HFFc6 (cell line): ENCODE measurements around the gene C19orf25. TPM values are rescaled to one million over a fixed set of nuclear protein-coding genes. Genes with fewer than 3 reads are reported as not detected.

ENCODE experiments used
- DNase-seq: peaks from one replicate; pipeline ENCODE4 v3.0.0-alpha.2; 2018
- H3K27ac Mint-ChIP-seq: 2 replicates; pipeline ENCODE4 v1.8.0; 2020; ENCODE audit warnings: mild to moderate bottlenecking, mixed read lengths
- H3K27me3 Mint-ChIP-seq: 2 replicates; pipeline ENCODE4 v1.8.0; 2021; ENCODE audit warnings: mild to moderate bottlenecking, moderate library complexity, mixed read lengths; ENCODE audit not compliant: insufficient read depth
- H3K36me3 Mint-ChIP-seq: 2 replicates; pipeline ENCODE4 v1.8.0; 2021; ENCODE audit warnings: low read depth, mixed read lengths
- H3K4me1 Mint-ChIP-seq: 2 replicates; pipeline ENCODE4 v1.8.0; 2020; ENCODE audit warnings: low read depth, mixed read lengths
- H3K4me3 Mint-ChIP-seq: 2 replicates; pipeline ENCODE4 v1.8.0; 2020; ENCODE audit warnings: mild to moderate bottlenecking, moderate library complexity, mixed read lengths
- H3K9me3 Mint-ChIP-seq: 2 replicates; pipeline ENCODE4 v1.8.0; 2020; ENCODE audit warnings: mild to moderate bottlenecking, mixed read lengths
- total RNA-seq, 6 experiments: library from RNA; stranded (reverse); fragmentation: NEBNext Ultra II Directional; extraction: Animal tissue kit (Norgen Biotek cat#: 25700); gene quantifications; 2 replicates in 1 of 6; 3 replicates in 5 of 6; pipeline ENCODE4 v1.2.3, GENCODE V29; 2021
- TF ChIP-seq, protein P1 (sequence below): fragments of 200-600 bp; sonication (generic); IDR thresholded peaks from 2 replicates; pipeline ENCODE4 v1.5.0; 2021; ENCODE audit warnings: antibody characterized with exemption, mild to moderate bottlenecking

Gene C19orf25
- total RNA-seq, 6 experiments from 2014 or later = 26.7 to 34.8 (median 29.6) TPM

GRCh38 chr19:1514295-1514661, 35.3 kb upstream of the C19orf25 start:
- H3K4me1 Mint-ChIP-seq = no peaks in the 10 kb centered on the region
- peaks cover 2% of the 10 kb centered on the region for H3K27me3 Mint-ChIP-seq
- no peaks in the 10 kb centered on the region for H3K36me3 Mint-ChIP-seq
- H3K4me3 Mint-ChIP-seq = 0 out of 2 replicates have a peak overlapping the region, but pooled peaks have one; percentile 20
- H3K9me3 Mint-ChIP-seq = no peaks in the 10 kb centered on the region
- TF ChIP-seq, protein P1, sequence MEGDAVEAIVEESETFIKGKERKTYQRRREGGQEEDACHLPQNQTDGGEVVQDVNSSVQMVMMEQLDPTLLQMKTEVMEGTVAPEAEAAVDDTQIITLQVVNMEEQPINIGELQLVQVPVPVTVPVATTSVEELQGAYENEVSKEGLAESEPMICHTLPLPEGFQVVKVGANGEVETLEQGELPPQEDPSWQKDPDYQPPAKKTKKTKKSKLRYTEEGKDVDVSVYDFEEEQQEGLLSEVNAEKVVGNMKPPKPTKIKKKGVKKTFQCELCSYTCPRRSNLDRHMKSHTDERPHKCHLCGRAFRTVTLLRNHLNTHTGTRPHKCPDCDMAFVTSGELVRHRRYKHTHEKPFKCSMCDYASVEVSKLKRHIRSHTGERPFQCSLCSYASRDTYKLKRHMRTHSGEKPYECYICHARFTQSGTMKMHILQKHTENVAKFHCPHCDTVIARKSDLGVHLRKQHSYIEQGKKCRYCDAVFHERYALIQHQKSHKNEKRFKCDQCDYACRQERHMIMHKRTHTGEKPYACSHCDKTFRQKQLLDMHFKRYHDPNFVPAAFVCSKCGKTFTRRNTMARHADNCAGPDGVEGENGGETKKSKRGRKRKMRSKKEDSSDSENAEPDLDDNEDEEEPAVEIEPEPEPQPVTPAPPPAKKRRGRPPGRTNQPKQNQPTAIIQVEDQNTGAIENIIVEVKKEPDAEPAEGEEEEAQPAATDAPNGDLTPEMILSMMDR = no peak
- no peak for DNase-seq
- no peak overlapping the region for H3K27ac Mint-ChIP-seq

DNA sequence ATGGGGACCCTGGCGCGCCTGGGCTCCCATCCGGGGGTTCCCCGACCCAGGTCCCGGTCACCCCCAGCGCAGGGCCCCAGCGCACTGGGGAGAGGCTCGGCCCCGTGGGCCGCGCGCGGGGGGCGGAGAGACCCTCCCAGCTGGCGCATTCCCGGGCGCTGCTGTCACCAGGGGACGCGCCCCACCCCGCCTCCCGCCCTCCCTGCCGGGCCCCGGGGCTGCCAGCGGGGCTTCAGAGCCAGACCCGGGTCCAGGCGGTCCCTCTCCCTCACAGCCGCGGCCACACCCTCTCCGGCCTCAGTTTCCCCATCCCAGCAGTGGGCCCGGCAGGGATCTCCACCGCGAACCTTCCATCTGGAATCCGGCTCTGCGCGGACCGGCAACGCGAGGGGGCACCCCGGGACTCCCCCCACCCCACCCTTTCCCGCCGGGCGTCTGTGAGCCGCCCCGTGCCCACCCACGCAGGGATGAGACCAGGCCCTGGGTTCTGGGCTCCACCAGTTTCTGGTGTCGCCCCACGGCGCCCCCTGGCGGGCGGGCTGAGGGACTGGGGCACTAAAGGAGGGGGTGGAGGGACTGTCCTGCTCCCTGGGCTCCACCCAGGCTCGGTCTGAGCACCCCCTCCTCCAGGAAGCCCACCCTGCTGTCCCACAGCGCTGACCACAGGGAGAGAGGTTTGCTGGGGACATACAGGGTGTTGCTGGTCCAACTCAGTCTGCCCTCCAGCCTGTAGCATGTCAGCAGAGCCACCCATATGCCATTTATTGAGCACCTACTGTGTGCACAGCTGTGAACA, 34.7 kb upstream of the C19orf25 start:
- 0 out of 2 replicates have a peak, but pooled peaks cover 2% of the 10 kb centered on the region for H3K9me3 Mint-ChIP-seq
- no peak overlapping the region; the same call in 1 of the 2 replicates for H3K27ac Mint-ChIP-seq
- peak; percentile 22 for DNase-seq
- H3K4me1 Mint-ChIP-seq = no peaks in the 10 kb centered on the region
- peak overlapping the region; percentile 20; the same call in 1 of the 2 replicates for H3K4me3 Mint-ChIP-seq
- H3K36me3 Mint-ChIP-seq = no peaks in the 10 kb centered on the region
- H3K27me3 Mint-ChIP-seq = peaks cover 2% of the 10 kb centered on the region
- TF ChIP-seq, protein P1 = peak; percentile 85

GRCh38 chr19:1512671-1513498, 33.9 kb upstream of the C19orf25 start, which contains the start of gene ADAMTSL5:
ADAMTSL5 (minus strand) TSS chr19:1513019; CDS start chr19:1510943, 2,076 bp downstream.
- Mint-ChIP-seq H3K4me3 (peak within 1 kb of the TSS; percentile 84), H3K27me3 (peaks cover 2% of the 10 kb centered on the region), H3K4me1 (peaks cover under 1% of the 10 kb centered on the region; the same call in 1 of the 2 replicates), H3K27ac (peak within 1 kb of the TSS; percentile 60), H3K36me3 (no peaks in the 10 kb centered on the region; the same call in 1 of the 2 replicates), H3K9me3 (0 out of 2 replicates have a peak, but pooled peaks cover 3% of the 10 kb centered on the region)
- DNase-seq = peak; percentile 18
- TF ChIP-seq, protein P1 = no peak

- TF ChIP-seq, protein P1 = no peak
- Mint-ChIP-seq H3K4me1 (peaks cover 5% of the 10 kb centered on the region; the same call in 1 of the 2 replicates), H3K27ac (no peak overlapping the region), H3K4me3 (peak overlapping the region; percentile 84), H3K27me3 (peaks cover 2% of the 10 kb centered on the region; the same call in 1 of the 2 replicates), H3K9me3 (0 out of 2 replicates have a peak, but pooled peaks cover 3% of the 10 kb centered on the region), H3K36me3 (no peaks in the 10 kb centered on the region; the same call in 1 of the 2 replicates)
- DNase-seq = no peak
These were observed 32.6 kb upstream of the C19orf25 start for GRCh38 chr19:1511318-1512317.
